Peyer's patch (tissue), 4 donors: ENCODE data around the gene STIL.

Source experiments
- CTCF ChIP-seq, 6 experiments: fragments of 450-650 bp in 4 of 6; fragments of 200-600 bp in 2 of 6; sonication (generic) in 1 of 6; IDR thresholded peaks; one replicate each; pipeline ENCODE4 v1.5.1; 2017 to 2019; ENCODE audit warnings: antibody characterized with exemption in 6 of 6, mild to moderate bottlenecking in 3 of 6, moderate library complexity in 1 of 6
- POLR2A ChIP-seq, 2 donors: fragments of 450-650 bp; IDR thresholded peaks; one replicate each; pipeline ENCODE4 v1.5.1; 2017; ENCODE audit warnings: antibody characterized with exemption in 2 of 2, mild to moderate bottlenecking in 2 of 2, moderate library complexity in 2 of 2

GRCh38 chr1:47257224-47257623 is 56.7 kb downstream of the STIL start:
- TF ChIP-seq CTCF (IDR thresholded peaks at IDR 0.05) (no peak), POLR2A (IDR thresholded peaks at IDR 0.05) (no peak)
